GM18867 (cell line): ENCODE data around the gene STUB1.
"Not testable (repeated sequence)": the region's sequence is repeated elsewhere in the genome, so short reads cannot be mapped to it uniquely, and the experiment has no call there.

Experiments used
- ATAC-seq: cut with Tn5 transposase; IDR thresholded peaks from one replicate; pipeline ENCODE4 v1.9.1; 2021; ENCODE audit warnings: mild to moderate bottlenecking, moderate library complexity; ENCODE audit not compliant: unreplicated experiment

The STUB1 gene

DNA sequence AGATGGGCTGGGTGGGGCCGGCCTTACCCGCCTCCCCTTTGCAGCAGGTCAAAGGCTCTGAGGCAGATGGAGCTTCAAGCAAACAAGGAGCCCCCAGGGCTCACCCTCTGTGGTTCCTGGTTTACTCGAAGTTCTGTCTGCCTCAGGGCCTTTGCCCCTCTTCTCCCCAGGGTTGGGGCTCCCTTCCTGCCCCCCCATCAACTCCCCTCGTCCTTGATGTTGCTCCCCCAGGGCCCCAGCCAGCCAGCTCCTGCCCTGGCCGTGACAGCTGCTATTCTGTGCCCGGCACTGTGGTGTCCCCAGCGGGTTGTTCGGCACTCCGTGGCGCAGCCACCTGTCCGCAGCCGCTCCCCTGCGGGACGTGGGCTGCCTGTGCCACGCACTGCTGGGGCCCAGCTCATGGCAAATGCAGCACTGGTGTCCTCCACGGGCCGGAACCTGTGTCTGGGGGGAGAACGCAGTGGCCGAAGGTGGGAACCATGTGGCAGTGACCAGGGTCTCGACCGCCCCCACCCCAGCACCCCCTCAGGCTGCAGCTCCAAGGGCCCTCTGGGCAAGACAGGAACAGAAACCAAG is 30.4 kb downstream of the STUB1 start:
- ATAC-seq: no peak

DNA sequence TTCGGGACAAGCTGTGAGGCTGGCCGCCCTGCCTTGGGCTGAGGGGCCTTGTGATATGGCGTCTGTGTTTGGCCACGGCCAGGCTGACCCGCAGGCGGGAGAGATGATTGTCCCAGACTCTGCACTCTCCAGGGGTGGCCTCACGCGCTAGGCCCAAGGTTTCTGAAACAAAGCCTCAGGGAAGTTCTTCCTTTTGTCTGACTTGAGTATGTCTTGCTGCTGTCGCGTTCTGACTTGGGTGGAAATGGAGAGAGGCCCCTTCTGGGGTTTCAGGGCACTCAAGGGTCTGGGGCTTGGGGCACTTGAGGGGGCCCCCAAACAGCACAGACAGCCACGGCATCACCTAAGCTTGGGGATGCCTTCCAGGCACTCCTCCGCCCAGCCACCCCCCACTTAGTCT is 30.9 kb downstream of the STUB1 start:
- no peak for ATAC-seq

DNA sequence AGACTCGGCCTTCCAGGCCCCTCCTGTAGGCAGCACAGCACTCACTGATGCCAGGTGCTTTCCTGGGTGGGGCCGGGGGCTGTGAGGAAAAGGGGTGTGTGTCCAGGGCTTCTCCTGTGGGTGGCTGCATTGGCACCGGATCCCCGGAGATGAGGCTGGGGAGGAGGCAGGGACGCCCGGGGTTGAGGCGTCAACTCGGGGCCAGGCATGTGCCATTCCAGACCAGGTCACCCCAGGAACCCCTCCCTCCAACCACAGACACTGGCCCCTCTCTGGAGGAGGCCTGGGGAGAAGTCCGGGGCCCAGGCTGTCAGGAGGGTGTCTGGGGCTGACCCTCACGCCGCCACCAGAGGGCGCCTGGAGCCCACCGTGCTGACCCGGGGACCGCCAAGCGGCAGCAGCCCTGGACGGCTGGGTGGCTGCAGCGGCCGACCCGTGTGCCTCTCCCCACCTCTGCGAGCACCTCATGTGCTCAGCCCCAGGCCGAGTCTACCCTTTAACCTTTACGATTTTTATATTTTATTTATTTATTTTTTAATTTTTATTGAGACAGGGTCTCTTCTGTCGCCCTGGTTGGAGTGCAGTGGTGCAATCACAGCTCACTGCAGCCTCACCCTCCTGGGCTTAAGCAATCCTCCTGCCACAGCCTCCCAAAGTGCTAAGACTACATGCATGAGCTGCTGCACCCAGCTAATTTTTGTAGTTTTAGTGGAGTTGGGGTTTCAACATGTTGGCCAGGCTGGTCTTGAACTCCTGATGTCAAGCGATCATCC is 31.5 kb downstream of the STUB1 start:
- no peak for ATAC-seq

DNA sequence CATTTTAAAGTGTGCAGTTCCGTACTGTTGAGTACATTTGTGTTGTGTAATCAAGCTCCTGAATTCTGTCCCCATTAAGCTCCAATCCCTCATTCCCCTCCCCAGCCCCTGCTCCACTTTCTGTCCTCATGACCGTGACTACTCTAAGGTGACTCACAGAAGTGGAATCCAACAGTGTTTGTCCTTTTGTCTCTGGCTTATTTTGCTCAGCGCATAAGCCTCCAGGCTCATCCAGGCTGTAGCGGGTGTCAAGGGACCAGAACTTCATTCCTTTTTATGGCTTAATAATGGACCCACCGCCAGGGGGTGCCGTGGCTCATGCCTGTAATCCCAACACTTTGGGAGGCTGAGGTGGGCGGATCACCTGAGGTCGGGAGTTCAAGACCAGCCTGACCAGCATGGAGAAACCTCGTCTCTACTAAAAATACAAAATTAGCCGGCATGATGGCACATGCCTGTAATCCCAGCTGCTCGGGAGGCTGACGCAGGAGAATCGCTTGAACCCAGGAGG is 32.6 kb downstream of the STUB1 start:
- not testable (repeated sequence) for ATAC-seq

DNA sequence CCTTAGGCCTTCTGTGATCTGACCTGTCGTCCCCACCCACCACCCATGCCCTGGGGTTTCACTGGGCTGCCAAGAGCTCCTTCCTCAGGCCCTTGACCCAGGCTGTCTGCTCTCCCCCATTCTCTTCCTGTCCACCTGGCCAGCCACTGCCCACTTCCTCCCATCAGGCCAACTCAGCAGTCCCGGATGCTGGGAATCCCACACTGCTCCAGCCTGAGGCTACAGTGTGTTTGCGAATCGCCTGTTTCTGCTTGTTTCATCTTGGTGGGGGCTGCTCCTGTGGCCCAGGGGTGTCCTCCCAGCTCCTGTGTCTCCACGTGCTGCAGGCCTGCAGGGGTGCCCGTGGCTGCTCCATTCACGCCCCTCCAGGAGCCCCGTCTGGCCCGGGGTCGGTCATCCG is 33.9 kb downstream of the STUB1 start:
- ATAC-seq: no peak

DNA sequence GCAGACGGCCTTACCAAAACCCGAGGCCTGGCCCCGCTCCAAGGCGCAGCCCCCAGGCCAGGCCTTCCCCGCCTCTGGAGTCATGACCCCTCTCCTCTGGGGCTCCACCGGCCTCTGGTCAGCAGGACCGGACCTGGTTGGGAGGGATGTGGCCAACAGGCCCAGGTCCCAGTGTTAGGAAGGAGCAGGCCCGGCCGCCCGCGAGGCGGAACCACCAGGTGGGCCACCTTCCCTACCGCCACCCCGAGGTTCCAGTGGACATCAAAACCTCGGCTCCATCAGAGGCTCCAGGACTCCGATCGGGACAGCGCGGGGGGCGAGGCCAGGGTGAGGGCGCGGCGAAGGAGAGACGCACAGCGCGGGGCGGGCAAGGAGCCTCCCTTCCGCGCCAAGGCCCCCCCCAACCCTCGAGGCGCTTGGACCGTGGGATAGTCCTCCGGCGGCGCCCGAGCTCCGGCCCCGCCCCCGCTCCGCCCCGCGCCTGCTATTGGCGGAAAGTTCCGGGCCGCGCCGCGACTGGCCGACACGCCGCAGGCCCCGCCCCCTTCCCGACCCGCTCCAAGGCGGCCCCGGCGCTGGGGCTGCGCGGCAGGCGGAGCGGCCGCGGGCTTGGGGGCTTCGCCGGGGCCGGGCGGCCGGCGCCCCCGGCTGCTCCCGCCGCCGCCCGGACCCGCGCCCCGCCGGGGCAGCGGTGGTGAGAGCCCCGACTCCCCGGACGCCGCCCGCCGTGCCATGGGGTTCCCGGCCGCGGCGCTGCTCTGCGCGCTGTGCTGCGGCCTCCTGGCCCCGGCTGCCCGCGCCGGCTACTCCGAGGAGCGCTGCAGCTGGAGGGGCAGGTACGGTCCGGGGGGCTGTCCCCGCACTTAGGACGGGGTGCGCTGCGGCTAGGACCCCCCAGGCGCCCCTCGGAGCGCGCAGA is 34.6 kb downstream of the STUB1 start, which contains the start of gene METRN:
TSS of gene METRN (plus strand) at position 561 of the 919 bp plus-strand sequence. CDS start at position 733, 172 bp downstream.
- peak; percentile 71 for ATAC-seq

DNA sequence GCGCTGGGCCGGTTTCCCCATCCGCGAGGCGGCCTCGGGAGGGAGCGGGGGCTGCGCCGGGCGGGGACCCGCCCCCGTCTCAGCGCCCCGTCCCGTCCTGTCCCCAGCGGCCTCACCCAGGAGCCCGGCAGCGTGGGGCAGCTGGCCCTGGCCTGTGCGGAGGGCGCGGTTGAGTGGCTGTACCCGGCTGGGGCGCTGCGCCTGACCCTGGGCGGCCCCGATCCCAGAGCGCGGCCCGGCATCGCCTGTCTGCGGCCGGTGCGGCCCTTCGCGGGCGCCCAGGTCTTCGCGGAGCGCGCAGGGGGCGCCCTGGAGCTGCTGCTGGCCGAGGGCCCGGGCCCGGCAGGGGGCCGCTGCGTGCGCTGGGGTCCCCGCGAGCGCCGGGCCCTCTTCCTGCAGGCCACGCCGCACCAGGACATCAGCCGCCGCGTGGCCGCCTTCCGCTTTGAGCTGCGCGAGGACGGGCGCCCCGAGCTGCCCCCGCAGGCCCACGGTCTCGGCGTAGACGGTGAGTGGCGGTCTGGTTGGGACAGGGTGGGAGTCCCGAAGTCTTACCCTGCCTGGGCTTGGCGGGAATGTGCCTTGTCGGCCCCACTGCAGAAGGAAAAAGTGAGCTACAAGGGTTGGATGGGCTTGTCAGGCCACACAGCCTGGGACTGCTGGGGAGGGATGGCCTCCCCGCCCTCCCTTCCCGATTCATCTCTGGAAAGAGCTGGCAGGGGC is 35.4 kb downstream of the STUB1 start:
- peak; percentile 6 for ATAC-seq

DNA sequence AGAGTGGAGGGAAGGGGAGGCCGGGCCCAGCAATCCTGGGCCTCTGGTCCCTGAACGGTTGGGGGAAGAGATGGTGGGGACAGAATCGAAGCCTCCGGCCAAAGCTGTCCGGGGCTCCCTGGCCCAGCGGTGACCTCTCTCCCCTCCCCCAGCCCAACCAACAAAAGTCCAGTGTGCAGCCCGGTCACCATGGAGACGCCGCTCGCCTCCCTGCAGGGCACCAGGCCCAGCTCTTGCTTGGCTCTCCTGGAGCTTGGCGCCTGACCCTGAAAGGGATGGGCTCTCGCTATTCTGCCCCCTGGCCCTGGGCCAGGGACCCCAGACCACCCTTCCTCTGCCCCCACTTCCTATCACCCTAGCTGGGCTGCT is 36.0 kb downstream of the STUB1 start:
- no peak for ATAC-seq

DNA sequence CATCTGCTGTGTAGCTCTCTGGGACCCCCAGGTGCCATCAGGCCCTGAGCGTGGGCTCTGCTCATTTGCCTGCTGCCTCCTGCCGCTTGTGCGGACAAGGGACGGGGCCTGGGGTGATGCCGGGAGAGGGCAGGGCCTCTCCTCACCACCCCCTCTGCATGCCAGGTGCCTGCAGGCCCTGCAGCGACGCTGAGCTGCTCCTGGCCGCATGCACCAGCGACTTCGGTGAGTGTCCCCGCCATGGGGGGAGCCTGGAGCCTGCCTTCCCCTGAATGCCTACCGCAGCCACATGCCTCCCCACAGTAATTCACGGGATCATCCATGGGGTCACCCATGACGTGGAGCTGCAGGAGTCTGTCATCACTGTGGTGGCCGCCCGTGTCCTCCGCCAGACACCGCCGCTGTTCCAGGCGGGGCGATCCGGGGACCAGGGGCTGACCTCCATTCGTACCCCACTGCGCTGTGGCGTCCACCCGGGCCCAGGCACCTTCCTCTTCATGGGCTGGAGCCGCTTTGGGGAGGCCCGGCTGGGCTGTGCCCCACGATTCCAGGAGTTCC is 36.6 kb downstream of the STUB1 start:
- no peak for ATAC-seq

DNA sequence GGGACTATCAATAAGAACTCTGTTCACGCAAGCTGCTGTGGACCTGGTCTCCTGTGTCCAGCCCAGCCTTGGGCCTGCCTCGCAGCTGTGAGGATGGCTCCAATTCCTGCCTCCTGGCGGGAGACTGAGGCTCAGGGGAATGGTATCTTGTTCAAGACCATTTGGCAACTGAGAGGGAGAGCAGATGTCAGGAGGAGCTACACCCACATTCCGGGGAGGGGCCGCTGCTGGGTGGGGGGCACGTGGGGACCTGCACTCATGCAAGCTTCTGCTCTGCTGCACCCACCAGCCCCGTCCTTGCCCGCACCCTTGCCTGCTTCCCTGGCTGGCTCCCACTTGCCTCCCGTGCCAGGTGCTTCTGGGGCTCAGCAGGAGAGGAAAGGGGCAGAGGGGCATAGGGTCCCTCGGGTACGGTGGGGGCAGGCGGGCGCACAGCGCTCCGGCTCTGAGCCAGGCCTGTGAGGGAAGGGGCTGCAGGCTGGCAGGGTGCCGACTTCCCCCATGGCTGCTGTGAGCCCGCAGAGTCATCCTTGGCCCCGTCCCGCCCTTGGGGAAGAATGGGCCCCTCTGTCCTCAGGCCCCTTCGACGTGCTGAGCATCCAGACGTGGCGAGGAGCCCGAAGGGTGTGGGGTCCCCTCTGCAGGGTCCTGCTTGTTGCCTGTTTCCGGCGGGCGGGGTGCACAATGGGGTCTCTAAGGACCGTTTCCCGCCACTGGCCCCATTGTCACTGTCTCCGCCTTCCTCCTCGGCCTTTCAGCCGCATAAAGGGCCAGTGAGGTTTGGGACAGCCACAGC is 37.4 kb downstream of the STUB1 start:
- no peak for ATAC-seq

DNA sequence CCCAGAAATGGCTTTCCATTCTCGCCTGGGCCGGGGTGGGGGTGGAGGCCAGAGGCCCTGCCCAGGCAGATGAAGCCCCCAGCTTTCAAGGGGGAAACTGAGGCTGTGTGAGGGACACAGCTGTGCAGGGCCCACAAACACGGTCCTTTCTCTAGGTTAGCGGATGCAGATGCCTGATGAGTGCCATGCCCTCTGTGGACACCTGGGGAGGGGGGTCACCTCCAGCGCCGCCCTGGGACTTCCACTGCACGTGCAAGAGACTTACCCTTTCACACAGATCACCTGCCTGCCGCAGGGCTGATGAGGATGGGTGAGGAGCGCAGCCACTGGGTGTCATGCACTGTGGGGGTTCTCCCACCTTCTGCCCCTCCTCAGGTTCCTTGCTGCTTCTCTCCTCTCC is 38.2 kb downstream of the STUB1 start:
- no peak for ATAC-seq

DNA sequence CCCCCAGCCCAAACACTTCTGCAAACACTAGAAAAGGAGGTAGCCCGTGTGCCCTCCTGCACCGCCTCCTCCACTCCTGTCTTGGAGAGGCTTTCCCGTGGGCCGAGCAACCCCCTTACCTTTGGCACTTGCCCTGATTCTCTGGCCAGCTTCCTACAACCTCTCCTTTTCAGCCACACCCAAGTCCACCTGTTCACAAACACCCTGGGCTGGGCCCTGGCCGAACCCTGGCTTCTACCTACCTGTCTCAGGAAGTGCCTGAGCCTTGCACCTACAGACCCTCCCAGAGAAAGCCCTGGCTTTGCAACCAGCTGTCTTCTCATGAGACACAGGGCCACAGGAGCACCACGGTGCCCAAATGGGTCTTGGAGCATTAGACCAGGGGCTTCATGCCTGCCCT is 38.7 kb downstream of the STUB1 start:
- ATAC-seq: no peak

DNA sequence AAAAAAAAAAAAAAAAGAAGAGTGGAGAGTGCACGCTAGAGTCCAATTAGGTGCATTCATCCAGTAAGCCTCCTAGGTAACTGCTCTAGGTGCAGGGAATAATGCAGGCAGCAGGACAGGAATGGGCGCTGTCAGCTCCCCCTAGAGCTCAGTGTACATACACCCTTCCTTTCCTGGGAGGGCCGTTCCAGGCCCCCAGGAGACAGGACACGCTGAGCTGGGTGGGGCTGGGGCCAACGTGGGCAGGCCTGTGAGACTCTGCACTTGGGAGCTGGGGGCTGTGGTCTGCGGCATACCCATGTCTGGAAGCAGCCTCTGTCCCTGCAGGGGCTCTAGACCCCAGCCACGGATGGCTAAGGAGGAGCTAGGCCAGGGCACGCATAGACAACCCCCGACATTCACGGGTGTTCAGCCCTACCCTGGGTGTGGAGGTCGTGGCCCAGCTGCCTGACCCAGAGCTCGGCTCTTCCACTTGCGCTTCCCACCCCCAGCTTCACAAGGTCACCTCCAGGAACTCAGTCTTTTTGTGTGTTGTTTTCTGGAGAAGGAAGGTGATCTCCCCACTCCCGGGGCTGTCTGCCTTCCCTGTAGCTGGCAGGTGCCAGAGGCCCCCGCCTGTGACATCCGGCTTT is 39.7 kb downstream of the STUB1 start:
- no peak for ATAC-seq

DNA sequence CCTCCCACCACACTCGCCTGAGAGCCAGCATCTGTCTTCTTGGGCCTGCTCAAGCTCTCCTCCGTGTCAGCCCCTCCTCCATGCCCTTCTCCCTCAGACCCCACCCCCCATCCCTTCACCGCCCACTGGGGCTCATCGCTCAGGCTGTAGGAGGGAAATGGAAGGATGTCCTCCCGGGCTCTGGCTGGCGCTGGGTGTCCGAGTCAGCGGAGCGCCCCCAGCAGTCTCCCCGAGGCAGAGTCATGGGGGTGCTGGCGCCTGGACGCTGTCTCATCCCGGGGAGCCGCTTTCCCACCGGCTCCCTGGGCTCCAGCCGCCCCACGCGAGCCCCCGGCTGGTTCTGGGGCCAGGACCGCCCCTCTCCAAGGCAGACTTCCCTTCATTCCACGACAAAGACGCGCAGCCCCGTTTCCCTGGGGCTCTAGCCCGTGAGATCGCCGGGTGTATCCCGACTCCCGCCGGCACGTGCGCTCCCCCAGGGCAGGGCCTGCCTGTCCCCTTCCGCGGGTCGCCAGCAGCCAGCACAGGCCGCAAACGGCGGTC is 40.3 kb downstream of the STUB1 start:
- ATAC-seq: no peak

DNA sequence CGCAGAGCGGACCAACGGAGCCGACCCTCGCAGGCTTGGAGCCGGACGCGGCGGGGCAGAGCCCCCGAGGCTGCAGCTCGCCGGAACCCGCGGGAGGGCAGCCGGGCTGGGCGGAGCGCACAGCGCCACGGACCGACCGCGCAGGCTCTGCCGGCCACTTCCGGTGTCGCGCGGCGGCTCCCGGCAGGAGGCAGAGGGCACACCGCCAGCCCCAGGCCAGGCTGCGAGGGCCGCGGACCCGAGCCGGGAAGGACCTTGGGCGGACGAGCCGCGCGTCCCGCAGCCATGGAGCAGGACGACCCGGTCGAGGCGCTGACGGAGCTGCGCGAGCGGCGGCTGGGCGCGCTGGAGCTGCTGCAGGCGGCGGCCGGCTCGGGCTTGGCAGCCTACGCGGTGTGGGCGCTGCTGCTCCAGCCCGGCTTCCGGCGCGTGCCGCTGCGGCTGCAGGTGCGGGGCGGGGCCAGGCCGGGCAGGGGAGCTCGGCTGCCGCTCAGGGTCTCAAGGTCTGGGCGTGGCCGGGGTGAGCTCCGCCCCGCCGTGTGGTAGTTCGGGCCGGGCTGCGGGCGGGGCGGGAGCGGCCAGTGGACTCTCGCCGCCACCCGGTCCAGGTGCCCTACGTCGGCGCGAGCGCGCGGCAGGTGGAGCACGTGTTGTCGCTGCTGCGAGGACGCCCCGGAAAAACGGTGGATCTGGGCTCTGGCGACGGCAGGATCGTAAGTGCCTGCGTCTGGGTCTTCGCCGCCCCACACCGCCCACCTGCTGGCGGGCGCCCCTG is 41.0 kb downstream of the STUB1 start, which contains the start of gene ANTKMT:
TSS of gene ANTKMT (plus strand) at position 157 of the 775 bp plus-strand sequence. CDS start at position 286, 129 bp downstream.
- ATAC-seq: peak; percentile 72

DNA sequence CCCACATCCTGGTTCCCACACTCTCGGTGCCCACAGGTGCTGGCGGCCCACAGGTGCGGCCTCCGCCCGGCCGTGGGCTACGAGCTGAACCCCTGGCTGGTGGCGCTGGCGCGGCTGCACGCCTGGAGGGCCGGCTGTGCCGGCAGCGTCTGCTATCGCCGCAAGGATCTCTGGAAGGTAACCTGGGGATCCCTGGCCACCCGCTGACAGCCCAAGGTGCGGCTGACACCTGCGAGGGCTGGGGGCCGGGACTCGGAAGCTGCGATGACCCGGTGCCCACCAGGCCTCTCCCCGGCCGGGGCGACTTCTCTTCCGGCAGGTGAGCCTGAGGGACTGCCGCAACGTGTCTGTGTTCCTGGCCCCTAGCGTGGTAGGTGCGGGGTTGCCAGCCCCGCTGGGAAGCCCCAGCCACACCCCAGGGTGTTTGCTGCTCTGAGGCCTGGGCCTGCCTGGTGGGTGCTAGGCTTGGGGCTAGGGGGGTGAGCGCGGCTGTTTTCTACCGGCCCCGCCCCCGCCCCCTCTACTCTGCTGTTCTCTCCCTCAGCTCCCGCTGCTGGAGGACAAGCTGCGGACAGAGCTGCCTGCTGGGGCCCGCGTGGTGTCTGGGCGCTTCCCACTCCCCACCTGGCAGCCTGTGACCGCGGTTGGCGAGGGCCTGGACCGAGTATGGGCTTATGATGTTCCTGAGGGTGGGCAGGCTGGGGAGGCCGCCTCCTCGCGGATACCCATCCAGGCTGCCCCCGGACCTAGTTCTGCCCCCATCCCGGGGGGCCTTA is 41.7 kb downstream of the STUB1 start:
- no peak for ATAC-seq
